ENCODE data around the gene AMIGO1.

- TF ChIP-seq RXRA (IDR thresholded peaks at IDR 0.05; ENCODE audit: insufficient read depth, low read depth, low read length) (no peak), EZH2 (IDR thresholded peaks at IDR 0.05; ENCODE audit: low read depth, low read length, severe bottlenecking) (no peak), BACH1 (IDR thresholded peaks at IDR 0.05; ENCODE audit: low read length) (no peak), EP300 (IDR thresholded peaks at IDR 0.05; ENCODE audit: borderline replicate concordance in 1 of 2, low read depth in 2 of 2, low read length in 2 of 2) (no peak), JUND (IDR thresholded peaks at IDR 0.05; ENCODE audit: low read length) (no peak), SRF (IDR thresholded peaks at IDR 0.05; ENCODE audit: low read depth, low read length) (no peak), POLR2AphosphoS5 (IDR thresholded peaks at IDR 0.05; ENCODE audit: low read depth, low read length) (no peak), FOSL1 (IDR thresholded peaks at IDR 0.05; ENCODE audit: insufficient read depth, low read depth, low read length) (no peak), USF2 (IDR thresholded peaks at IDR 0.05; ENCODE audit: low read length) (no peak), SIN3A (conservative IDR thresholded peaks at IDR 0.05 in 1 of 2, IDR thresholded peaks at IDR 0.05 in 1 of 2; ENCODE audit: low read depth in 1 of 2, low read length in 2 of 2) (no peak), ASH2L (IDR thresholded peaks at IDR 0.05; ENCODE audit: low read length) (no peak), POLR2A (IDR thresholded peaks at IDR 0.05; ENCODE audit: control extremely low read depth in 1 of 2, low read depth in 2 of 2, low read length in 2 of 2) (no peak)
- TF ChIP-seq, protein P1, sequence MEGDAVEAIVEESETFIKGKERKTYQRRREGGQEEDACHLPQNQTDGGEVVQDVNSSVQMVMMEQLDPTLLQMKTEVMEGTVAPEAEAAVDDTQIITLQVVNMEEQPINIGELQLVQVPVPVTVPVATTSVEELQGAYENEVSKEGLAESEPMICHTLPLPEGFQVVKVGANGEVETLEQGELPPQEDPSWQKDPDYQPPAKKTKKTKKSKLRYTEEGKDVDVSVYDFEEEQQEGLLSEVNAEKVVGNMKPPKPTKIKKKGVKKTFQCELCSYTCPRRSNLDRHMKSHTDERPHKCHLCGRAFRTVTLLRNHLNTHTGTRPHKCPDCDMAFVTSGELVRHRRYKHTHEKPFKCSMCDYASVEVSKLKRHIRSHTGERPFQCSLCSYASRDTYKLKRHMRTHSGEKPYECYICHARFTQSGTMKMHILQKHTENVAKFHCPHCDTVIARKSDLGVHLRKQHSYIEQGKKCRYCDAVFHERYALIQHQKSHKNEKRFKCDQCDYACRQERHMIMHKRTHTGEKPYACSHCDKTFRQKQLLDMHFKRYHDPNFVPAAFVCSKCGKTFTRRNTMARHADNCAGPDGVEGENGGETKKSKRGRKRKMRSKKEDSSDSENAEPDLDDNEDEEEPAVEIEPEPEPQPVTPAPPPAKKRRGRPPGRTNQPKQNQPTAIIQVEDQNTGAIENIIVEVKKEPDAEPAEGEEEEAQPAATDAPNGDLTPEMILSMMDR (IDR thresholded peaks at IDR 0.05; ENCODE audit: control extremely low read depth in 1 of 3, insufficient read depth in 1 of 3, low read depth in 1 of 3, low read length in 3 of 3) = no peak
Measured at GRCh38 chr1:109479311-109479710, 30.2 kb downstream of the AMIGO1 start.
